ENCODE measurements around the gene GRAP.

GRAP gene

GRCh38 chr17:19018600-19018950 lies 28.2 kb downstream of the GRAP start:
- DNase-seq (ENCODE audit: low spot score), result no peak

DNA sequence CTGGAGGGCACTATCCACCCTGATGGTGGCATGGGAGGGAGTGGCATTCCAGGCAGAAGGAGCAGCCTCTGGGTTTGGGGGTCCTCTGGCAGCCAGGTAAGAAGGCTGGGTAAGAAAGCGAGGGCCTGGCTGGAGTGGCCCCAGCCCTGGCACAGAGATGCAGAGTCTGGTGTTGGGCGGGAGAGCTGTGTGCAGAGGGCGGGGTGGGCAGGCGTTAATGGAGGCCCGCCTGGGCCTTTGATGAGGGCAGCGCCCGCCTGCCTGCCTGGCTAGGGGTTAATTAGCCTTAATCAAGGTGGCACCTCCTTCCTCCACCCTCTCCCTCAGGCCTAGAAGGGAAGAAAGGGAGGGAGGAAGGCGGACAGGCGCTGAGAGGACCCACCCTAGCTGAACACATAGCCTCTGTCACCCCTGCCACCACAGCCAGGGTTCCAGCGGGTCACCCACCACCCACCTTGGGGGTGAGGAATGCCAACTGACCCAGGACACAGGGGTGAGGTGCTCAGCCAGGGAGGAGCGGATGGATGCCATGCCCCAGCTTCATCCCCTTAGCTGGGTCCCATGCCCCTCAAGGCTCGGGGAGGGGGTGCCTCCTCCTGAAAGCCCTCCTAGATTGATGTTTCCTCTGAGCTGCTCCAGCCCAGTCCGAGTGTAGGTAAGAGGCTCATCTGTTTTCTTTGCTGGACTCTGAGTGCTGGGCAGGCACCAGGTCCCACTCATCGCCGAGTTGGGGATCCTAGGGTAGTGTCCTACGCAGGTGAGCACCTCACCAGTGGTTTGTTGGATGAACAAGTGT lies 28.8 kb downstream of the GRAP start:
- no peak for DNase-seq (ENCODE audit: low spot score)

- DNase-seq (ENCODE audit: low spot score), result no peak
These were observed 29.4 kb downstream of the GRAP start for GRCh38 chr17:19017401-19017800.

DNA sequence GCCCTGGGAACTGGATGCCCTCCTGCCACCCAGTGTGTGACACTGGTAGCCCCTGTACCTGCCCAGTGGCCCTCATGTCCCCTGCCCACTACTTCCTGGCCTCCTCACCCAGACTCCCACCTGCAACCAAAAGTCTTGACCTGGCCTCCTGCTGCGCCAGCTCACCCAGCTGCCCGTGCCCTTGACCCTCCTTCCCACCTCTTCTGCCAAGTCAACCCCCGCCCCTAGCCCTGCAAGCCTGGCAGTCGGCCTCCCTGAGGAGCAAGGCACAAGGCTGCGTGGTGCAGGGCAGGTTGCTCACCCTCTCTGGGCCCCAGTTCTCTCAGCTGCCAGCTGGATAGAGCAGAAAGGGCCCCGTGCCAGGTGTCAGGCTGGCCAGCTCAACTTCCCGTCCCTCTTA lies 29.9 kb downstream of the GRAP start:
- no peak for DNase-seq (ENCODE audit: low spot score)

- DNase-seq (ENCODE audit: low spot score), result no peak
These were observed 30.5 kb downstream of the GRAP start for GRCh38 chr17:19016297-19016696.

GRCh38 chr17:19015428-19015827 lies 31.3 kb downstream of the GRAP start:
- no peak for DNase-seq (ENCODE audit: low spot score)

DNA sequence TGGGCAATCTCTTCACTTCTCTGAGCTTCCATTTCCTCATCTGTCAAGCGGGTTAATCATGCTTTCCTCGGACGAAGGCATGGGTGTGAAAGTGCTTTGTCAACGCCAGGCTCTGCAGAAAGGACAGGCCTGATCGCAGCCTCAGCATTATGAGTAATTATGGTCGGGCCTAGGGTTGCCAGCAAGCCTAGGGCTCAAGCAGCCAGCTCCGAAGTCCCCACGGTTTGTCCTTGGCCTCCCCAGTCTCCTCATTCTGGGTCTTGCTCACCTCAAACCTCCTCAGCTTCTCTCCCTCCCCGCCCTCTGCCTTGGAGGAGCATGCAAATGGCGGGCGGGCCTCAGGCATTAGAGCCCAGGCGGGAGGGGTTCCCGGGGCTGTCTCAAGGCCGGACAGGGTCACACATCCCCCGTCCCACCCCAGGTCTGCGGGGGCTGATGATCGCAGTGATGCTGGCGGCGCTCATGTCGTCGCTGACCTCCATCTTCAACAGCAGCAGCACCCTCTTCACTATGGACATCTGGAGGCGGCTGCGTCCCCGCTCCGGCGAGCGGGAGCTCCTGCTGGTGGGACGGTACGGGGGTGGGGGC lies 32.0 kb downstream of the GRAP start:
- DNase-seq (ENCODE audit: low spot score), result no peak

- no peak for DNase-seq (ENCODE audit: low spot score)
These were observed 32.7 kb downstream of the GRAP start for GRCh38 chr17:19013806-19014627.

- no peak for DNase-seq (ENCODE audit: low spot score)
These were observed 33.5 kb downstream of the GRAP start for GRCh38 chr17:19013226-19013625.

- DNase-seq (ENCODE audit: low spot score), result no peak
These were observed 34.3 kb downstream of the GRAP start for GRCh38 chr17:19012171-19013080.

- no peak for DNase-seq (ENCODE audit: low spot score)
These were observed 35.2 kb downstream of the GRAP start for GRCh38 chr17:19011581-19011980.

GRCh38 chr17:19010729-19011505 lies 35.8 kb downstream of the GRAP start:
- DNase-seq (ENCODE audit: low spot score), result no peak

DNA sequence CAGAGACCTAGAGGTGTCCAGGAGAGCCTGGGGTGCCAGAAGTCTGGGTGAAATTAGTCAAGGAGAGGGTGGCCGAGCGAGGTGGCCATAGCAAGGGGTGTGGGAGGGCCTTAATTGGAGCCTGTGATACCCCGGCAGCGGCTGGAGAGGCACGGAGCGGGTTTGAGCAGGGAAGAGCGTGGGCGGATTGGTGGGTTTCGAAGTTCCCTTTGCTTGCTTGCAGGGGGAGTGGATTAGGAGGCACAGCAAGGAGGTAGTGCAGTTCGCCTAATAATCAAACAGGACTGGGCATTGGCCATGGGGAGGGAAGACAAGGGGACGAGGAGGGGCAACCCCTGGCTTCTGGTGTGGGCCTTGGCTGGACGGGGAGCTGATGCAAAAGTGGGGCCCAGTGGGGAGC lies 36.8 kb downstream of the GRAP start:
- DNase-seq (ENCODE audit: low spot score), result no peak

DNA sequence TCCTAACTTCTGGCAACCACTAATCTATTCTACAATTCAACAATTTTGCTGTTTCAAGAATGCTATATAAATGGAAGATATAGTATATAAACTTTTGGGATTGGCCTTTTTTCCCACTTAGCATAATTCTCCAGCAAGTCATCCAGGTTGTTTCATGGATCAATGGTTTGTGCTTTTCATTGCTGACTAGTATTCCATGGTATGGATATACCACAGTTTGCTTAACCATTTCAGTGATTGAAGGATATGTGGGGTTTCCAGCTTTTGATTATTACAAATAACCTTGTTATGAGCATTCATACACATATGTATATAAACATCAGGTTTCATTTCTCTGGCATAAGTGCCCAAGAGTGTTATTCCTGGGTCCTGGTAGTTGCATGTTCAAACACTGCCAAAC lies 40.1 kb downstream of the GRAP start:
- DNase-seq (ENCODE audit: low spot score), result no peak

DNA sequence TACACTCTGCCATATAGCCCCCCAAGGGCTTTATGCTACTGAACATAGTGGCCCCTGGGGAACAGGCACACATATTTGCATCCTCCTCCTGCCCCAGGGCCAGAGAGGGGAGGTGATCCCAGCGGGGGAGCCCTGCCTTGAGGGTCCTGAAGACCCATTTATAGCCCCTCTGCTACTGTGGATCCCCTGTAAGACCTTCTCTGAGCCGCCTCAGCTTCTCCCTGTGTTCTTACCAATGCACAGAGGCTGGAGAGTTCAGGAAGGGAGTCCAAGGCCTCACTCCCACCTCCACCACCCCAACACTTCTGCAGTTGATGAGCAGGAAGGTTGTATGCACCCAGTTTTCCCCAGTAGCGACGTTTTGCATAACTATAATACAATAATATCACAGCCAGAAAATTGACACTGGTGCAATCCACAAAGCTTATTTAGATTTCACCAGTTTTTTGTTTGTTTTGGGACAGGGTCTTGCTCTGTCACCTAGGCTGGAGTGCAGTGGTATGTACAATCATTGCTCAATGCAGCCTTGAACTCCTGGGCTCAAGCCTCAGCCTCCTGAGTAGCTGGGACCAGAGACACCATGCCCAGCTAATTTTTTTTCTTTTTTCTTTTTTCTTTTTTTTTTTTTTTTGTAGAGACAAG lies 40.8 kb downstream of the GRAP start:
- DNase-seq (ENCODE audit: low spot score), result no peak

DNA sequence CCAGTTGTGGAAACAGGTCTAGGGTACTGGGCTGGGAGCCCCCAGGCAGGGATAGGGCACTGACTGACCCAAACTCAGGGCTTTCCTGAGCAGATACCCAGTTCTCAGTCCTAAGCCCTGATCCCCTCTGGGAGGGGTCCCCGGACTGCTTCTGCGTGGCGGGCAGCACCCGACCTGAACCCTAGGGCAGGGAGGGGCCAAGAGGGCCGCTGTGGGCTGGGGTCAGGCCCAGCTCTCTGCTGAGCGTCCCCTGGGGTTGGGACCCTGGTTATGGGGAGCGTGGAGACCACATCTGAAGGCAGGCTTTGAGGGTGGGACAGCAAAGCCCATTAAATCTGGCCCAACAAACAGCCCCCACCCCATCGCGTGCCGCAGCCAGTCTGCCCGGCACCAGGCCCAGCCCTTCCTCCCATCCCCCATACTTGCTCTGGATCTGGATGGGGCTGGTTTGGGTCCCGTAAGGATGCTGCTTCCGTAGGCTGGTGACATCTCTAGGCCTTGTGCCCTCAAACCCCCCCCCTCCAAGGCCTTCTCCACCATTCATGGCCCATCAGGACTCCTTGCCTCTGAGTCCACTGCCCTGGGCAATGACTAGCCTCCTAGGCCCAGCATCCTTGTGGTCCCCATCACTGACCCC lies 41.5 kb downstream of the GRAP start:
- DNase-seq (ENCODE audit: low spot score), result no peak

DNA sequence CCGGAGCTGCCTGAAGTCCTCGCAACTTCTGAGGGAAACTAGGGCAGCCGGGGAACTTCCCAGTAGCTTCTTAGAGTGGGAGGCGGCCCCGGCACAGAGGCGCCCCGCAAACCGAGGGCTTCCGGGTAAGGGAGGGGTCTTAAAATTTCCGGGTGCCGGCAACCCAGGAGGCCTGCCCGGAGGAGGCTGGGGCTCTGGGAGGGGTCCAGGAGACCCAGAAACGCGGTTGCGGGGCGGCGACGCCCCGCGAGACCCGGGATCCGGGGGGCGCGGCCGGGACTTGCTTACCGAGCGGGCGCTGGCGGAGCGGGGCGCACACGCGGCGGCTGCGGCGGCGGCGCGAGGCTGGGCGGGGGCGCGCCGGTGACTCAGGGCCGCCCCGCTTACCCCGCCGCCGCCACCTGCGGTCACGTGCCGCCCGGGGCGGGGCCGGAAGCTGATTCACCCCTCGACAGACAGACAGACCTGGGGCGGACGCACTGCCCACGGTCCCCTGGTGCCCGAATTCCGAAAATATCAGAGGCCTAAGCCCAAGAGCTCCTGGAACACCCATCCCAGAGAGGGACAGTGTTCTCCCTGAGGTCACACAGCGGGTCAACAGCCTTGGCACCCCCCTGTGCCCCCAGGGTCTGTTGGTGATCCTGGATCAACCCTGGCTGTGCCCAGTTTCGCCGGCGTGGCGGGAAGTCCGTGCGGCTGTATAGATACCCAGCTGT lies 42.2 kb downstream of the GRAP start, which contains the start of gene FAM83G:
Gene FAM83G, minus strand, starts transcription at position 344 of the 716 bp plus-strand sequence. CDS start 723 bp downstream, outside the sequence.
- DNase-seq (ENCODE audit: low spot score), result no peak

DNA sequence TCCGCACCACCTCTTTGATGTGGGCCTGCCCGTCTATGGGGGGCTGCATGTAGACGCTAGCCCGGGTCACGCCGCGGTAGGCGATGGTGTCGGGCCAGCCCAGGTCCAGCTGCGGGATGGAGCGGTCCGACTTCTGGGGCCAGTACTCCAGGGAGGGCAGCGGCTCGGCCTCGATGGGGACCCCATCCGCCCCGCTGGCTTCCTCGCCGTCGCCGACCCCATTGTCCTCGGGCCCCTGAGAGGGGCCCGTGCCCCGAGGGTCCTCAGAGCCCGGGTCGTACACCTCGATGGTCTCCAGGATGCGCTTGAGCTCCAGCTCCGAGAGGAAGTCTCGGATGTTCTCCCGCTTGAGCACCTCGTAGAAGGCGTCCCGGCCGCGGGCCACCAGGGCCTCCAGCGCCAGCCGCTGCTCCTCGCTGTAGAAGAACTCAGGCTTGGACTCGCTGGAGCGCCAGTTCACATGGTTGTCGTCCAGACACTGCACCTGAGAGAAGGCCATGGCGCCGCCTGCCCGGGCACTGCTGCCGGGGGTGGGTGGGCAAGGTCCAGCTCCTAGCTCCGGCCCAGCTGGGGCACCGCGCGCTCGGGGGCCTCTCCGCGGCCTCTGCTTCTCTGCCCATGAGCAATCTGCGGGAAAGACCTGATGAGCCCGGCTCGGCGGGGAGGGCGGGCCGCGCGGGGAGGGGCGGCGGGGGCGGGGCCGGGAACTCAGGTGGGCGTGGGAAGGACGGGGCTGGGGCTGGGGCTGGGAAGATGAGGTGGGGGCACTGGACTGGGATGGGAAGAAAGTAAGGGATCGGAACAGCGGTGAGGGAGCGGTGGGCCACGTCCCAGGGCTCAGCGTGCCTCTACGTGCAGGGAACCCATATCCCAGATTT lies 43.0 kb downstream of the GRAP start:
- no peak for DNase-seq (ENCODE audit: low spot score)

Data from Ammon's horn (tissue), 1 donor.